Measurements from ENCODE around the gene METTL22.

Gene METTL22

DNA sequence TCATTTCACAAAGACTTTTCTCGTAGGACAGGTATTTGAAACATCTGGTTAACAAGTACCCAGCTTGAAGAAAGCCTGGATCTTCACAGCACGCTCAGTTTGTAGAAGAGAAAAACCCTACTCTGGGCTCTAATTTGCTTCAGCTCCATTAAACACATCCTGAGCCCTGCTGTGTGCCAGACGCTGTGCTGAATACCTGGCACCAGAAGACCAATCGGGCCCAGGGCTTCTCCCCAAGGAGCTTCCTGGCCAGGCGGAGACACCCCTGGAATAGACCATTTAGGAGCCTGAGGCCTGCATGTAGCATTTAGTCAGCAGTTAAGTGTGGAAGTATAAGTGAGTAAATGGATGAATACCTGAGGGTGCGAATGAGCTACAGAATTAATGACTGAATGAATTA is 44.0 kb downstream of the METTL22 start:
- DNase-seq (ENCODE audit: low spot score) = no peak

DNA sequence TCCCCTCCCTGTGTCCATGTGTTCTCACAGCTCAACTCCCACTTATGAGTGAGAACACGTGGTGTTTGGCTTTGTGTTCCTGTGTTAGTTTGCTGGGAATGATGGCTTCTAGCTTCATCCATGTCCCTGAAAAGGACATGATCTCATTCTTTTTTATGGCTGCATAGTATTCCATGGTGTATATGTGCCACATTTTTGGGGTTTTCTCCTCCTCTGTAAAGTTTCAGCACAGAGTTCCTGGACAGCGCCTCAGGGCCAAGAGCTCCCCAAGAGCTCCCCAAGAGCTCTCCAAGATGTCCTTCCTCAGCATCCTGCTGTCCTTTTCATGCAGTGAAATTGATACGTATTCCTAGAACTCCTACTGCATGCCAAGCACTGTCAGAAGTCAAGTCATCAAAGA is 46.0 kb downstream of the METTL22 start:
- DNase-seq (ENCODE audit: low spot score) = no peak

- DNase-seq (ENCODE audit: low spot score) = no peak
These were observed 46.6 kb downstream of the METTL22 start for GRCh38 chr16:8668113-8668512.

DNA sequence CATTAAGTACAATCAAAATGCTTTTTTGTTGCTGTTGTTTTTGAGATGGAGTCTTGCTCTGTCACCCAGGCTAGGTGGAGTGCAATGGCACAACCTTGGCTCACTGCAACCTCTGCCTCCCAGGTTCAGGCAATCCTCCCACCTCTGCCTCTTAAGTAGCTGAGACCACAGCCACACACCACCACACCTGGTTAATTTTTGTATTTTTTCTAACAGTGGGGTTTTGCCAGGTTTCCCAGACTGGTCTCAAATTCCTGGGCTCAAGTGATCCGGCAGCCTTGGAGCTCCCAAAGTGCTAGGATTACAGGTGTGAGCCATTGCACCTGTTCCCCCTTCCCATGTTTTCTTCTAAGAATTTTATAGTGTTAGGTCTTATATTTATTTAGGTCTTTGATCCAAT is 48.0 kb downstream of the METTL22 start:
- DNase-seq (ENCODE audit: low spot score) = no peak

- DNase-seq (ENCODE audit: low spot score) = no peak
These were observed 48.6 kb downstream of the METTL22 start for GRCh38 chr16:8670014-8670560.

GRCh38 chr16:8673611-8674412 is 52.3 kb downstream of the METTL22 start:
- DNase-seq (ENCODE audit: low spot score) = no peak

- DNase-seq (ENCODE audit: low spot score) = peak; percentile 88
These were observed 53.0 kb downstream of the METTL22 start, which contains the start of gene ABAT for GRCh38 chr16:8674413-8675022. Gene ABAT (plus strand): TSS chr16:8674617. CDS start chr16:8735740, 61,123 bp downstream.

DNA sequence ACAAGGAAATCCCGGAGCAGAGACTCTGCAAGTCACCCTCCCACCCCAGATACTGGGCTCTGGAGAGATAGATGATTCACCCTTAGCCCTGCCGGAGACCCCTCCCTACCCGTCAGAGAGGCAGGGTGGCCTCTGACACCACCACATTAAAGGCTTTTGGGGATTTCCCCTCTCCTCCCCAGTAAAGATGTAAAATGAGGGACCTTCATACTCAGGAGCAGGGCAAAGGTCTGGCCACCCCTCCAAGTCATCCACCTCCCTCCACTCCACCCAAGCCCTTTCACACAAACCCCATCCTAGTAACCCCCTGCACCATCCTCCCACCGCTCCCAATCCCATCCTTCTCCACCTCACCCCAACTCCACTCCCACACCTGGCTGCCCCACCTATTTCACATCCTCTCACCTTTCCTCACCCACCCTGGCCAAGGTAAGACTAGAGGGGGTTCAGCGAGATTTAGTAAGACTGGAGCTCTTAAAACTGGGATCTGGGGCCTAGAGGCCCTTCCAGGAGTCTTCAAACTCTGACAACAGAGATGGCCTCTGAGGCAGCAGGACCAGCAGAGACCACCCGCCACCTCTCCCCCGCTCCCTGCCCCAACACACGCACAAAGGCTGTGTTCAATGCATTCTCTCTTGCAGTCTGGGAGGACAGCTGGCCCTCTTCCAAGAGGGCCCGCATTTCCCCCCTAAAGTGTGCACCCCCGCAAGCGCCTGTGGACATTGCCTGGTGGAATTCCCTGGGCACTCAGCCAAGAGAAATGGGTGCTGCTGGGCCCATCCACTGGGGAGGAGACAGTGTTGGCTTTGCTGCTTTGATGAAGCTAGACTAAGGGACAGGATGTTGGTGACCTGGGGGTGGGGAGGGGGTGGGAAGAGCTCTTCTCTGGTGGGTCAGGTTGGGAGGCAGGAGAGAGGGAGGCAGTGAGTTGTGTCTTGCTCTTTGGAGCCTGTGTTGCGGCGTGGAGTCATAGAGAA is 54.0 kb downstream of the METTL22 start:
- DNase-seq (ENCODE audit: low spot score) = no peak

GRCh38 chr16:8676160-8676547 is 54.7 kb downstream of the METTL22 start:
- no peak for DNase-seq (ENCODE audit: low spot score)

GRCh38 chr16:8676737-8677375 is 55.4 kb downstream of the METTL22 start:
- DNase-seq (ENCODE audit: low spot score) = no peak

DNA sequence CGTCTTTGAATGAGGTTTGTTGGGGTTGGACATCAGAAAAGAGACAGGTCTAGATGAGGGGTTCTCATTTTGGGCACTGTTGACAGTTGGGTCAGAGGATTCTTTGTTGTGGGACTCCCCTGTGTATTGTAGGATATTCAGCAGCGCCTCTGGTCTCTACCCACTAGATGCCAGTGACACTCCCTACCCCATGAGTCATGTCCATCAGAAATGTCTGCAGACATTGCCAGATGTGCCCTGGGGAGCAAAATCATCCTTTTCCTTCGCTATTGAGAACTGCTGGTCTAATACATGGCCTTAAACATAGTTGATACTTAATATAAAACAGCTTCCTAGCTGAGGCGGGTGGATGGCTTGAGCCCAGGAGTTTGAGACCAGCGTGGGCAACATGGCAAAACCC is 56.0 kb downstream of the METTL22 start:
- no peak for DNase-seq (ENCODE audit: low spot score)

GRCh38 chr16:8678068-8678927 is 56.8 kb downstream of the METTL22 start:
- no peak for DNase-seq (ENCODE audit: low spot score)

GRCh38 chr16:8679151-8679550 is 57.7 kb downstream of the METTL22 start:
- no peak for DNase-seq (ENCODE audit: low spot score)

GRCh38 chr16:8682551-8683259 is 61.2 kb downstream of the METTL22 start:
- DNase-seq (ENCODE audit: low spot score) = no peak

DNA sequence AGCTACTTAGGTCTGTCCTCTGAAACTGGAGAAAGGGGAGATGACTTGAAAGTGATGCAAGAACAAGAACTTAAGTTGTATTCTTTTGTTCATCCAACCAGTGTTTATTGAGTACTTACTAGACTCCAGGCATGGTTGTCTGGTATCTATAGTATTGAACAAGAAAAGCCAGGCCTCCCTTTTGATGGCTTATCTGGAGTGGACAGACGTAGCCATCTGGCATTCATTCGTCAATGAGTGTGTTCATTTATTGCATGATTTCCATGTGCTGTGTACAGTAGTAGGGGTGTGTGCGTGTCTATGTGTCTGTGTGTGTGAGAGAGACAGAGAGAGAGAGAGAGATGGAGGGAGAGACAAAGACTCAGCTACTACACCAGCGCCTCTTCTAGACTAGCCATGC is 62.1 kb downstream of the METTL22 start:
- DNase-seq (ENCODE audit: low spot score) = no peak

- DNase-seq (ENCODE audit: low spot score) = no peak
These were observed 64.1 kb downstream of the METTL22 start for GRCh38 chr16:8685617-8686016.

DNA sequence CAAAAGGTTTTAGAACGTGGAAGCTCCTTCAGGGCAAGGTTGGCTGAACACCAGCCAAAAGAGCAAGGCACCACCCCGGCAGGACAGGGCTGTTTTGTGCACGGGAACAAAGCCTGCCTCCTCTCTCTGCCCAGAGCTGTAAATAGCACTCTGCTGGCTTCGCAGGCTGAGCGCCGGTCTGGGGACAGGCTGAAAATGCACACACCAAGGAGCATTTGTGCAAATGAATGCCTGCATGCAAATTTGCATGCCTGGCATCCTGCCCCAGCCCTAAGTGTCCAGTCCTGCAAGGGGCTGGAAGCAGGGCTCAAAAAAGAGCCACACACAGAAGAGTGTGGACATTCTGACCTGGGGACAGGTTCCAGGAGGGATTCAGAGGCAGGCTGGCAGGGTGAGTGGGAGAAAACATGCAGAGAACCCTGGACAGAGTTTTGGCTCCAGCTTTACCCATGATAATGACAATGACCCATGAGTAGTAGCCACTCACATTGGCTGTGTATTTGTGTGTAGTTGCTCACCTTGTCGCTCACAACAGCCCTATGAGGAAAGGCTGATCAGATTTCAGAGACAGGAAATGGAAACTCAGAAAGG is 64.6 kb downstream of the METTL22 start:
- DNase-seq (ENCODE audit: low spot score) = peak; percentile 37

- no peak for DNase-seq (ENCODE audit: low spot score)
These were observed 65.4 kb downstream of the METTL22 start for GRCh38 chr16:8686879-8687278.

- DNase-seq (ENCODE audit: low spot score) = no peak
These were observed 68.2 kb downstream of the METTL22 start for GRCh38 chr16:8689686-8690085.

GRCh38 chr16:8691728-8692127 is 70.2 kb downstream of the METTL22 start:
- DNase-seq (ENCODE audit: low spot score) = no peak

Data from pons (tissue), 1 donor.